Smooth muscle cell of trachea (primary cell): ENCODE results near the gene CFAP58. TPM values are rescaled to one million over a fixed set of nuclear protein-coding genes. Genes with fewer than 3 reads are reported as not detected.

ENCODE experiments used
- total RNA-seq: library from RNA; depleted of rRNA; stranded (reverse); fragments of >200 nt; gene quantifications from 2 replicates; pipeline ENCODE4 v1.2.1, GENCODE V29; 2014

CFAP58 gene, protein sequence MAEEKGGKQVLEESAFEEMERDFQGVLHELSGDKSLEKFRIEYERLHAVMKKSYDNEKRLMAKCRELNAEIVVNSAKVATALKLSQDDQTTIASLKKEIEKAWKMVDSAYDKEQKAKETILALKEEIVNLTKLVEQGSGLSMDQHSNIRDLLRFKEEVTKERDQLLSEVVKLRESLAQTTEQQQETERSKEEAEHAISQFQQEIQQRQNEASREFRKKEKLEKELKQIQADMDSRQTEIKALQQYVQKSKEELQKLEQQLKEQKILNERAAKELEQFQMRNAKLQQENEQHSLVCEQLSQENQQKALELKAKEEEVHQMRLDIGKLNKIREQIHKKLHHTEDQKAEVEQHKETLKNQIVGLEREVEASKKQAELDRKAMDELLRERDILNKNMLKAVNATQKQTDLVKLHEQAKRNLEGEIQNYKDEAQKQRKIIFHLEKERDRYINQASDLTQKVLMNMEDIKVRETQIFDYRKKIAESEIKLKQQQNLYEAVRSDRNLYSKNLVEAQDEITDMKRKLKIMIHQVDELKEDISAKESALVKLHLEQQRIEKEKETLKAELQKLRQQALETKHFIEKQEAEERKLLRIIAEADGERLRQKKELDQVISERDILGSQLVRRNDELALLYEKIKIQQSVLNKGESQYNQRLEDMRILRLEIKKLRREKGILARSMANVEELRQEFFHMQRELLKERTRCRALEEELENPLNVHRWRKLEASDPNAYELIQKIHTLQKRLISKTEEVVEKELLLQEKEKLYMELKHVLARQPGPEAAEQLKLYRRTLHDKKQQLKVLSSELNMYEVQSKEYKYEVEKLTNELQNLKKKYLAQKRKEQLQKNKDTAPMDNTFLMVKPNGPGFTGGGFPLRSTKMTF
- total RNA-seq = 0.58 and 0.83 TPM in 2 replicates

DNA sequence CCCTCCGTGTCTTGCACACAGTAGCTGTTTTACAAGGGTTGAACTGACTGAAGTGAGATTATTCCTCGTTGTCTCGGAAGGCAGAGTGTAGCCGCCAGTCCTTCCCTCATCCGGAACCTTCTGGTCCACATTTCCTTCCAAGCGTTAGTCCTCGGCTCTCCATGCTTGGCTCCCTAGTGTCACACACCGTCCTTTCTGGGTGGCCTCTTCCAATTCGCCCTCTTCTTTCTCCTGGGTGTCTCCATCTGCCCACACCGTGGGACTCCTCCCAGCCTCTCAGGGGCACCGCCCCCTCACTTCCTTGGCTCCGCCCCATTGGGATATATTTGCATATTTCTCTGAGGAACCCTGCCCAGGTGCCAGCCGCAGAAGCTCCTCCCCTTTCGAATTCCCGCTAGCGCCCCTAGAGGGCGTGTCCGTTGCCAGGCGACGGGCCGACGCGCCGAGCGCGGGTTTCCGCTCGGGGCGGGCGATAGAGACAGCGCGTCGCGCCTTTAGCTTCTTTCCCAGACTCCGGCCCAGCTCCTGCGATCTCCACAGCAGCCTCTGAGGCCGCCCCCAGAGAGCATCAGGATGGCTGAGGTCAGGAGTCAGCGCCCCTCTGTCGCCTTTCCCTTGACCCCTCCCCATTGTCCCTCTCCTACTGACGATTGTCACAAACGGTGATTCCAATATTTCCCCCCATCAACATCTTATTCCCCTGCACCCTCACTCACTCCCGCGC, at the start of gene CFAP58:
CFAP58 (plus strand) TSS at position 509 of the 724 bp plus-strand sequence; CDS start at position 574, 65 bp downstream.

DNA sequence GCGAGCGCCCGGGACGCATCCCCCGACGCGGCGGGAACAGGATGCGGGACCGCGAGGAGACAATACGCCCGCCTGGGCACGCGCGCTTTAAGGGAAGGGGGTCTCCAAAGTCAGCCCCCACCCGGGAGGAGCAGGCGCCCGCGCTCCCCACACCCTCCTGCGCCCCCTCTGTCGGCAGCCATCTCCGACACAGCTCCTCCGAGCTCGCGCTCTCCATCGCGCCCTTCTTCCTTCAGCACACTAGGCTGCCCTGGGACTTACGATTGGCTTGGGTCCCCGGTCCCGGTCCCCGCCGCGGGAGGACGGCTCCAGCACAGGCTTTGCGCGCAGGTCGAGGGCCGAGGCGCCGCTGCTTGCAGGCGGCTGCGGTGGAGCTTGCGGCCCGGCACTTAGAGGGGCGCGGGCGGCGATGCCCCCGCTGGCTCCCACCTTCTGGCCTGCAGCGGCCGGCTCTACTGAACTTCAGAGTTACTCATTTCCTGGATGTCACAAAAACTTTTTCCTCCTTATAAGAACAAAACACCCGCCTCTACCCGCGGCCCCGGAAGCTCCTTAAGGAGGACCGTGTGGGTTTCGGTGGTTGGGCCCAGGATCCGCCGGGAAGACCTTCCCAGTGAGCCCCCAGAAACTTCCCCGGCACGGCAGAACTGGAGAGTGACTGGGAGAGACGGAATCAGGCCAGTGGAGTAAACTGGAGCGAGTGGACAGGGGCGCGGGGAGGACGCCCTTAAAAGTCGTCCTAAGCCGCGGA, 15.5 kb upstream of the CFAP58 start, which contains the start of gene ITPRIP:
ITPRIP (minus strand) TSS at position 481 of the 751 bp plus-strand sequence. CDS start 22,414 bp downstream, outside the sequence.

Other genes with a start within 250 kb of the CFAP58 start
- gene SFR1, start 231.7 kb upstream of the CFAP58 start, total RNA-seq = 5.5 and 16.9 TPM in 2 replicates
- 0.15 and 0.33 TPM in 2 replicates for gene CFAP43, start 121.5 kb upstream of the CFAP58 start, total RNA-seq
- 137 and 315 TPM in 2 replicates for gene GSTO1, start 98.9 kb upstream of the CFAP58 start, total RNA-seq
- gene GSTO2, start 84.6 kb upstream of the CFAP58 start, total RNA-seq = 3.8 and 7.9 TPM in 2 replicates
- gene ITPRIP, start 15.4 kb upstream of the CFAP58 start, total RNA-seq = 9.6 and 15.2 TPM in 2 replicates